Ishikawa (cell line): Measurements from ENCODE around the gene TIGIT.

Experiments used
- CEBPB ChIP-seq: IDR thresholded peaks from 2 replicates; pipeline ENCODE4 v1.6.1; 2012
- CREB1 ChIP-seq: IDR thresholded peaks from 2 replicates; pipeline ENCODE4 v1.6.1; 2012; ENCODE audit warnings: low read depth
- EGR1 ChIP-seq: IDR thresholded peaks from 2 replicates; pipeline ENCODE4 v1.6.1; 2012
- EP300 ChIP-seq: IDR thresholded peaks from 2 replicates; pipeline ENCODE4 v1.6.1; 2012; ENCODE audit warnings: borderline replicate concordance
- FOXM1 ChIP-seq: IDR thresholded peaks from 2 replicates; pipeline ENCODE4 v1.6.1; 2012; ENCODE audit warnings: low read depth, borderline replicate concordance
- MAX ChIP-seq: IDR thresholded peaks from 2 replicates; pipeline ENCODE4 v1.6.1; 2012
- NFIC ChIP-seq: IDR thresholded peaks from 2 replicates; pipeline ENCODE4 v1.6.1; 2012
- RAD21 ChIP-seq: IDR thresholded peaks from 2 replicates; pipeline ENCODE4 v1.6.1; 2012; ENCODE audit warnings: low read depth
- REST ChIP-seq: IDR thresholded peaks from 2 replicates; pipeline ENCODE4 v1.6.1; 2012; ENCODE audit warnings: low read depth, mild to moderate bottlenecking
- TAF1 ChIP-seq: IDR thresholded peaks from 2 replicates; pipeline ENCODE4 v1.6.1; 2012; ENCODE audit warnings: low read depth, mild to moderate bottlenecking
- TCF12 ChIP-seq: IDR thresholded peaks from 2 replicates; pipeline ENCODE4 v1.6.1; 2012; ENCODE audit warnings: low read depth
- TEAD4 ChIP-seq: IDR thresholded peaks from 2 replicates; pipeline ENCODE4 v1.6.1; 2012
- USF1 ChIP-seq: IDR thresholded peaks from 2 replicates; pipeline ENCODE4 v1.6.1; 2012
- YY1 ChIP-seq: IDR thresholded peaks from 2 replicates; pipeline ENCODE4 v1.6.1; 2012; ENCODE audit warnings: low read depth
- ZBTB7A ChIP-seq: IDR thresholded peaks from 2 replicates; pipeline ENCODE4 v1.6.1; 2012; ENCODE audit warnings: low read depth

Gene TIGIT

GRCh38 chr3:114299941-114300624, 6.3 kb downstream of the TIGIT start:
- TF ChIP-seq TEAD4, result no peak

- TF ChIP-seq CEBPB (no peak), TEAD4 (no peak), USF1 (no peak)
These were observed 13.5 kb downstream of the TIGIT start for GRCh38 chr3:114307222-114307830.

- TF ChIP-seq YY1, result no peak
- no peak for TF ChIP-seq FOXM1
- no peak for TF ChIP-seq CREB1
- no peak for TF ChIP-seq USF1
- no peak for TF ChIP-seq NFIC
- no peak for TF ChIP-seq RAD21
- TF ChIP-seq TEAD4, result no peak
- no peak for TF ChIP-seq REST
These were observed 14.0 kb downstream of the TIGIT start for GRCh38 chr3:114307832-114308231.

- no peak for TF ChIP-seq YY1
- TF ChIP-seq CREB1, result no peak
- no peak for TF ChIP-seq CEBPB
- no peak for TF ChIP-seq EGR1
- no peak for TF ChIP-seq RAD21
- no peak for TF ChIP-seq USF1
- no peak for TF ChIP-seq MAX
- TF ChIP-seq EP300, result no peak
- no peak for TF ChIP-seq FOXM1
- no peak for TF ChIP-seq TCF12
- no peak for TF ChIP-seq NFIC
- no peak for TF ChIP-seq ZBTB7A
- no peak for TF ChIP-seq TAF1
- TF ChIP-seq TEAD4, result no peak
- no peak for TF ChIP-seq REST
These were observed 14.5 kb downstream of the TIGIT start for GRCh38 chr3:114308377-114308776.

GRCh38 chr3:114308830-114309229, 15.0 kb downstream of the TIGIT start:
- TF ChIP-seq FOXM1, result no peak
- TF ChIP-seq YY1, result no peak
- no peak for TF ChIP-seq ZBTB7A

- TF ChIP-seq TCF12 (no peak), USF1 (no peak), NFIC (no peak), EGR1 (no peak), TEAD4 (no peak), ZBTB7A (no peak), TAF1 (no peak), REST (no peak), MAX (no peak), CEBPB (no peak), FOXM1 (no peak), EP300 (no peak), YY1 (no peak), CREB1 (no peak), RAD21 (no peak)
These were observed 16.9 kb downstream of the TIGIT start for GRCh38 chr3:114310695-114311094.
